Tibial artery (tissue), 4 donors: ENCODE results near the gene SYT1.

Experiments
- DNase-seq, 2 donors: peaks; one replicate each; pipeline ENCODE4 v3.0.0-alpha.2; 2019
- H3K27ac ChIP-seq, 2 donors: fragments of 200-600 bp; sonication (generic) in 1 of 2; 1 replicate in 1 of 2; 2 replicates in 1 of 2; pipeline ENCODE4 v1.5.1; 2018 to 2019; ENCODE audit warnings: mild to moderate bottlenecking in 1 of 2
- H3K27me3 ChIP-seq, 2 donors: fragments of 200-600 bp; sonication (generic) in 1 of 2; one replicate each; pipeline versions ENCODE4 v1.5.1 to v1.6.0; 2016 to 2019
- H3K36me3 ChIP-seq, 3 donors: fragments of 200-600 bp; sonication (generic) in 2 of 3; one replicate each; pipeline ENCODE4 v1.5.1; 2016 to 2019; ENCODE audit warnings: mild to moderate bottlenecking in 2 of 3
- H3K4me1 ChIP-seq, 4 donors: fragments of 200-600 bp; sonication (generic) in 2 of 4; 1 replicate in 3 of 4; 2 replicates in 1 of 4; pipeline ENCODE4 v1.5.1; 2016 to 2019
- H3K4me3 ChIP-seq, 2 donors: fragments of 200-600 bp; sonication (generic) in 1 of 2; 1 replicate in 1 of 2; 2 replicates in 1 of 2; pipeline ENCODE4 v1.5.1; 2018 to 2019; ENCODE audit warnings: mild to moderate bottlenecking in 2 of 2
- H3K9me3 ChIP-seq, 3 donors: fragments of 200-600 bp; sonication (generic) in 1 of 3; one replicate each; pipeline ENCODE4 v1.5.1; 2016 to 2019
- CTCF ChIP-seq, 2 experiments: fragments of 200-600 bp in 1 of 2; fragments of 450-650 bp in 1 of 2; IDR thresholded peaks; one replicate each; pipeline ENCODE4 v1.5.1; 2017 to 2019; ENCODE audit warnings: antibody characterized with exemption in 2 of 2, mild to moderate bottlenecking in 1 of 2, moderate library complexity in 1 of 2
- intact Hi-C: fragments of 100-400 bp; cut with DNase I; formaldehyde crosslinking; loops from one replicate; pipeline ENCODE4 v1.15.0; 2023; ENCODE audit warnings: low total_unique reads

The SYT1 gene

GRCh38 chr12:79407671-79408622, 543.4 kb downstream of the SYT1 start:
- Histone ChIP-seq H3K27me3 (no peaks in the 10 kb centered on the region), H3K4me1 (peaks cover 0 to 27% (median 16%) of the 10 kb centered on the region in 4 donors), H3K27ac (peak overlapping the region; percentile 13 to 64), H3K4me3 (no peak overlapping the region), H3K9me3 (no peaks in the 10 kb centered on the region), H3K36me3 (no peaks in the 10 kb centered on the region)
- DNase-seq: peak; percentile 27 to 70
- TF ChIP-seq CTCF (IDR thresholded peaks at IDR 0.05): peak; percentile 65 to 69
- intact Hi-C loops: loop anchor here (2.0 kb wide), 1 partner anchor 329 kb away; no protein-coding TSS in a partner anchor

GRCh38 chr12:79408689-79409088, 544.1 kb downstream of the SYT1 start:
- Histone ChIP-seq H3K36me3 (no peaks in the 10 kb centered on the region), H3K4me3 (no peak overlapping the region), H3K4me1 (peaks cover 0 to 27% (median 16%) of the 10 kb centered on the region in 4 donors), H3K27ac (peak overlapping the region; percentile 13 to 64), H3K9me3 (no peaks in the 10 kb centered on the region), H3K27me3 (no peaks in the 10 kb centered on the region)
- TF ChIP-seq CTCF (IDR thresholded peaks at IDR 0.05): no peak
- intact Hi-C loops: loop anchor here (2.0 kb wide), 1 partner anchor 328 kb away; no protein-coding TSS in a partner anchor
- DNase-seq: no peak

GRCh38 chr12:79409562-79409961, 545.0 kb downstream of the SYT1 start:
- DNase-seq: no peak
- no peaks in the 10 kb centered on the region for H3K36me3 ChIP-seq
- H3K4me3 ChIP-seq: no peak overlapping the region
- H3K4me1 ChIP-seq: peaks cover 0 to 27% (median 16%) of the 10 kb centered on the region in 4 donors
- no peaks in the 10 kb centered on the region for H3K9me3 ChIP-seq
- no peak for TF ChIP-seq CTCF (IDR thresholded peaks at IDR 0.05)
- no peaks in the 10 kb centered on the region for H3K27me3 ChIP-seq
- H3K27ac ChIP-seq: peak overlapping the region; percentile 62 to 64
- intact Hi-C loops: loop anchor here (2.0 kb wide), 1 partner anchor 327 kb away; no protein-coding TSS in a partner anchor

- H3K4me1 ChIP-seq: peaks cover 0 to 38% (median 18%) of the 10 kb centered on the region in 4 donors
- intact Hi-C loops: no loop called here
- no peak overlapping the region for H3K27ac ChIP-seq
- no peak overlapping the region for H3K4me3 ChIP-seq
- H3K36me3 ChIP-seq: no peaks in the 10 kb centered on the region
- no peaks in the 10 kb centered on the region for H3K9me3 ChIP-seq
- no peak for TF ChIP-seq CTCF (IDR thresholded peaks at IDR 0.05)
- H3K27me3 ChIP-seq: no peaks in the 10 kb centered on the region
- no peak for DNase-seq
Observed at GRCh38 chr12:79411791-79412190, 547.2 kb downstream of the SYT1 start.

GRCh38 chr12:79413796-79414195, 549.2 kb downstream of the SYT1 start:
- intact Hi-C loops: no loop called here
- Histone ChIP-seq H3K4me3 (no peak overlapping the region), H3K27me3 (no peaks in the 10 kb centered on the region), H3K9me3 (no peaks in the 10 kb centered on the region), H3K27ac (no peak overlapping the region), H3K36me3 (no peaks in the 10 kb centered on the region), H3K4me1 (peaks cover 0 to 31% (median 13%) of the 10 kb centered on the region in 4 donors)
- no peak for TF ChIP-seq CTCF (IDR thresholded peaks at IDR 0.05)
- no peak for DNase-seq
